Measurements from ENCODE around the gene CTNNAL1. TPM values are rescaled to one million over a fixed set of nuclear protein-coding genes. Genes with fewer than 3 reads are reported as not detected.

The CTNNAL1 gene
- total and polyA plus RNA-seq, 10 donors = 14.6 to 43.2 (median 36.3) TPM

GRCh38 chr9:109017061-109017460 lies 3.8 kb upstream of the CTNNAL1 start:
- intact Hi-C loops (cut with DNase I; ENCODE audit: low total_unique reads) = loop anchor here (10.0 kb wide), 1 partner anchor 82 kb away; the partner anchor contains the start of genes ABITRAM and ELP1
- no peak for DNase-seq
- peaks cover 2 to 51% (median 13%) of the 10 kb centered on the region in 6 donors for H3K4me1 ChIP-seq

GRCh38 chr9:109016132-109016531 lies 2.8 kb upstream of the CTNNAL1 start:
- intact Hi-C loops (cut with DNase I; ENCODE audit: low total_unique reads) = loop anchor here (10.0 kb wide), 1 partner anchor 81 kb away; the partner anchor contains the start of genes ABITRAM and ELP1
- Histone ChIP-seq H3K4me3 (no peak overlapping the region), H3K27me3 (replicated peaks in 1 of 7) (no peaks in the 10 kb centered on the region), H3K9me3 (no peaks in the 10 kb centered on the region), H3K27ac (no peak overlapping the region), H3K36me3 (peaks cover 0 to 21% (median 5%) of the 10 kb centered on the region in 6 donors), H3K4me1 (peaks cover 7 to 58% (median 21%) of the 10 kb centered on the region in 6 donors)
- no peak for DNase-seq
- WGBS, 5 donors = 64 to 79% (median 73%) methylated on average over 1 of the region's 1 CpG
- no peak for TF ChIP-seq POLR2AphosphoS5 (IDR thresholded peaks at IDR 0.05)
- no peak for TF ChIP-seq POLR2A (IDR thresholded peaks at IDR 0.05)
- TF ChIP-seq CTCF (IDR thresholded peaks at IDR 0.05 in 8 of 11, conservative IDR thresholded peaks at IDR 0.05 in 3 of 11) = no peak

More at GRCh38 chr9:109017061-109017460, 3.8 kb upstream of the CTNNAL1 start:
- H3K27ac ChIP-seq = no peak overlapping the region
- H3K4me3 ChIP-seq = no peak overlapping the region
- H3K27me3 ChIP-seq (replicated peaks in 1 of 7) = no peaks in the 10 kb centered on the region
- peaks cover 0 to 22% (median 5%) of the 10 kb centered on the region in 6 donors for H3K36me3 ChIP-seq
- TF ChIP-seq POLR2AphosphoS5 (IDR thresholded peaks at IDR 0.05) (no peak), POLR2A (IDR thresholded peaks at IDR 0.05) (no peak), CTCF (IDR thresholded peaks at IDR 0.05 in 8 of 11, conservative IDR thresholded peaks at IDR 0.05 in 3 of 11) (no peak)
- H3K9me3 ChIP-seq = no peaks in the 10 kb centered on the region

GRCh38 chr9:109014608-109015280 lies 1.4 kb upstream of the CTNNAL1 start:
- peaks cover 0 to 9% (median 3%) of the 10 kb centered on the region in 6 donors for H3K36me3 ChIP-seq
- H3K27me3 ChIP-seq (replicated peaks in 1 of 7) = peaks cover 0 to 4% (median 0%) of the 10 kb centered on the region in 7 donors
- WGBS, 5 donors = 71 to 83% (median 77%) methylated on average over 7 of the region's 7 CpGs
- H3K4me3 ChIP-seq = no peak overlapping the region
- TF ChIP-seq POLR2AphosphoS5 (IDR thresholded peaks at IDR 0.05) (no peak), POLR2A (IDR thresholded peaks at IDR 0.05) (no peak), CTCF (IDR thresholded peaks at IDR 0.05 in 8 of 11, conservative IDR thresholded peaks at IDR 0.05 in 3 of 11) (no peak)
- peak overlapping the region in 7 of 8 donors; percentile 84 to 91 (median 88) for H3K27ac ChIP-seq
- H3K4me1 ChIP-seq = peaks cover 7 to 58% (median 31%) of the 10 kb centered on the region in 6 donors
- intact Hi-C loops (cut with DNase I; ENCODE audit: low total_unique reads) = loop anchor here (10.0 kb wide), 1 partner anchor 80 kb away; the partner anchor contains the start of genes ABITRAM and ELP1
- H3K9me3 ChIP-seq = no peaks in the 10 kb centered on the region
- no peak for DNase-seq

Data from spleen (tissue), 11 donors.